ENCODE measurements around the gene ATP2A1. TPM values are rescaled to one million over a fixed set of nuclear protein-coding genes. Genes with fewer than 3 reads are reported as not detected.

The ATP2A1 gene
- total RNA-seq, 1 experiment from 2014 or later: 10.7 TPM

- no peaks in the 10 kb centered on the region for H3K27me3 ChIP-seq (ENCODE audit: insufficient read depth, low read depth)
- ChIA-PET CTCF (no interaction called here), POLR2A (ENCODE audit: unreplicated experiment) (no interaction called here)
- no peak overlapping the region for H3K4me3 ChIP-seq
- H3K4me1 ChIP-seq (replicated peaks; ENCODE audit: insufficient read depth): peaks cover 8% of the 10 kb centered on the region
- BruUV-seq (replicated peaks): no TSS peak
- peaks cover 55% of the 10 kb centered on the region for H3F3A ChIP-seq (ENCODE audit: insufficient read depth, low read depth)
- TF ChIP-seq, protein P1, sequence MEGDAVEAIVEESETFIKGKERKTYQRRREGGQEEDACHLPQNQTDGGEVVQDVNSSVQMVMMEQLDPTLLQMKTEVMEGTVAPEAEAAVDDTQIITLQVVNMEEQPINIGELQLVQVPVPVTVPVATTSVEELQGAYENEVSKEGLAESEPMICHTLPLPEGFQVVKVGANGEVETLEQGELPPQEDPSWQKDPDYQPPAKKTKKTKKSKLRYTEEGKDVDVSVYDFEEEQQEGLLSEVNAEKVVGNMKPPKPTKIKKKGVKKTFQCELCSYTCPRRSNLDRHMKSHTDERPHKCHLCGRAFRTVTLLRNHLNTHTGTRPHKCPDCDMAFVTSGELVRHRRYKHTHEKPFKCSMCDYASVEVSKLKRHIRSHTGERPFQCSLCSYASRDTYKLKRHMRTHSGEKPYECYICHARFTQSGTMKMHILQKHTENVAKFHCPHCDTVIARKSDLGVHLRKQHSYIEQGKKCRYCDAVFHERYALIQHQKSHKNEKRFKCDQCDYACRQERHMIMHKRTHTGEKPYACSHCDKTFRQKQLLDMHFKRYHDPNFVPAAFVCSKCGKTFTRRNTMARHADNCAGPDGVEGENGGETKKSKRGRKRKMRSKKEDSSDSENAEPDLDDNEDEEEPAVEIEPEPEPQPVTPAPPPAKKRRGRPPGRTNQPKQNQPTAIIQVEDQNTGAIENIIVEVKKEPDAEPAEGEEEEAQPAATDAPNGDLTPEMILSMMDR (conservative IDR thresholded peaks at IDR 0.05): no peak
- no peak for TF ChIP-seq EZH2 (IDR thresholded peaks at IDR 0.05; ENCODE audit: low read depth)
- H3K9me3 ChIP-seq (ENCODE audit: insufficient read depth, low read depth): no peaks in the 10 kb centered on the region
- H3K36me3 ChIP-seq (ENCODE audit: low read depth): peaks cover 20% of the 10 kb centered on the region; the same call in 1 of the 2 replicates
- intact Hi-C loops (cut with micrococcal nuclease; ENCODE audit: unreplicated experiment): no loop called here
- H3K4me2 ChIP-seq: no peak overlapping the region
- peaks cover 33% of the 10 kb centered on the region for H3K79me2 ChIP-seq (ENCODE audit: low read depth)
- H3K27ac ChIP-seq: no peak overlapping the region
- no peak for DNase-seq
- no peaks in the 10 kb centered on the region for H3K9me2 ChIP-seq (ENCODE audit: insufficient read depth)
- no peak overlapping the region for H2AFZ ChIP-seq
- peaks cover 18% of the 10 kb centered on the region for H4K20me1 ChIP-seq (ENCODE audit: insufficient read depth)
These were observed 34.5 kb upstream of the ATP2A1 start for GRCh38 chr16:28843766-28844165.

- no peaks in the 10 kb centered on the region for H3K27me3 ChIP-seq (ENCODE audit: insufficient read depth, low read depth)
- peaks cover 49% of the 10 kb centered on the region for H3F3A ChIP-seq (ENCODE audit: insufficient read depth, low read depth)
- H2AFZ ChIP-seq: no peak overlapping the region
- H3K79me2 ChIP-seq (ENCODE audit: low read depth): peaks cover 33% of the 10 kb centered on the region
- POLR2A ChIA-PET (ENCODE audit: unreplicated experiment): no interaction called here
- peak overlapping the region; percentile 89; the same call in 1 of the 2 replicates for H3K4me3 ChIP-seq
- no TSS peak for BruUV-seq (replicated peaks)
- TF ChIP-seq, protein P1 (conservative IDR thresholded peaks at IDR 0.05): no peak
- no peak for TF ChIP-seq EZH2 (IDR thresholded peaks at IDR 0.05; ENCODE audit: low read depth)
- H3K9me3 ChIP-seq (ENCODE audit: insufficient read depth, low read depth): no peaks in the 10 kb centered on the region
- intact Hi-C loops (cut with micrococcal nuclease; ENCODE audit: unreplicated experiment): no loop called here
- H3K27ac ChIP-seq: no peak overlapping the region
- peaks cover 20% of the 10 kb centered on the region; the same call in 1 of the 2 replicates for H3K36me3 ChIP-seq (ENCODE audit: low read depth)
- peak in 1 of 2 experiments; percentile 23 for DNase-seq
- H3K9me2 ChIP-seq (ENCODE audit: insufficient read depth): no peaks in the 10 kb centered on the region
- peaks cover 8% of the 10 kb centered on the region for H3K4me1 ChIP-seq (replicated peaks; ENCODE audit: insufficient read depth)
- CTCF ChIA-PET: no interaction called here
- peaks cover 13% of the 10 kb centered on the region for H4K20me1 ChIP-seq (ENCODE audit: insufficient read depth)
- H3K4me2 ChIP-seq: peak overlapping the region; percentile 83
These were observed 33.9 kb upstream of the ATP2A1 start for GRCh38 chr16:28844226-28844885.

GRCh38 chr16:28845293-28845692, 33.0 kb upstream of the ATP2A1 start:
- Histone ChIP-seq H3K4me2 (peak overlapping the region; percentile 83), H3F3A (ENCODE audit: insufficient read depth, low read depth) (peaks cover 44% of the 10 kb centered on the region), H3K27ac (peak overlapping the region; percentile 35; the same call in 1 of the 2 replicates), H3K79me2 (ENCODE audit: low read depth) (peaks cover 33% of the 10 kb centered on the region), H4K20me1 (ENCODE audit: insufficient read depth) (peaks cover 12% of the 10 kb centered on the region), H2AFZ (peak overlapping the region; percentile 82), H3K9me2 (ENCODE audit: insufficient read depth) (no peaks in the 10 kb centered on the region), H3K27me3 (ENCODE audit: insufficient read depth, low read depth) (no peaks in the 10 kb centered on the region), H3K9me3 (ENCODE audit: insufficient read depth, low read depth) (no peaks in the 10 kb centered on the region), H3K36me3 (ENCODE audit: low read depth) (peaks cover 20% of the 10 kb centered on the region; the same call in 1 of the 2 replicates), H3K4me1 (replicated peaks; ENCODE audit: insufficient read depth) (peaks cover 8% of the 10 kb centered on the region), H3K4me3 (peak overlapping the region; percentile 89)
- DNase-seq: peak; percentile 69 to 74
- intact Hi-C loops (cut with micrococcal nuclease; ENCODE audit: unreplicated experiment): no loop called here
- CTCF ChIA-PET: interaction anchor here (0.5 kb wide), 1 partner anchor 18 kb away, joined by 3 read pairs; the partner anchor contains the start of gene SH2B1
- TF ChIP-seq, protein P1 (conservative IDR thresholded peaks at IDR 0.05): no peak
- no peak for TF ChIP-seq EZH2 (IDR thresholded peaks at IDR 0.05; ENCODE audit: low read depth)
- POLR2A ChIA-PET (ENCODE audit: unreplicated experiment): interaction anchor here (0.5 to 2.5 kb wide), 5 partner anchors 14 to 259 kb away, joined by 3 to 29 read pairs (median 8); partner anchors contain the start of genes ATXN2L and SH2B1
- BruUV-seq (replicated peaks): no TSS peak
